GM21576 (cell line): ENCODE data around the gene QSOX2.

ENCODE experiments used
- ATAC-seq: cut with Tn5 transposase; IDR thresholded peaks from one replicate; pipeline ENCODE4 v1.9.1; 2021; ENCODE audit warnings: mild to moderate bottlenecking, moderate library complexity; ENCODE audit not compliant: unreplicated experiment

Gene QSOX2

DNA sequence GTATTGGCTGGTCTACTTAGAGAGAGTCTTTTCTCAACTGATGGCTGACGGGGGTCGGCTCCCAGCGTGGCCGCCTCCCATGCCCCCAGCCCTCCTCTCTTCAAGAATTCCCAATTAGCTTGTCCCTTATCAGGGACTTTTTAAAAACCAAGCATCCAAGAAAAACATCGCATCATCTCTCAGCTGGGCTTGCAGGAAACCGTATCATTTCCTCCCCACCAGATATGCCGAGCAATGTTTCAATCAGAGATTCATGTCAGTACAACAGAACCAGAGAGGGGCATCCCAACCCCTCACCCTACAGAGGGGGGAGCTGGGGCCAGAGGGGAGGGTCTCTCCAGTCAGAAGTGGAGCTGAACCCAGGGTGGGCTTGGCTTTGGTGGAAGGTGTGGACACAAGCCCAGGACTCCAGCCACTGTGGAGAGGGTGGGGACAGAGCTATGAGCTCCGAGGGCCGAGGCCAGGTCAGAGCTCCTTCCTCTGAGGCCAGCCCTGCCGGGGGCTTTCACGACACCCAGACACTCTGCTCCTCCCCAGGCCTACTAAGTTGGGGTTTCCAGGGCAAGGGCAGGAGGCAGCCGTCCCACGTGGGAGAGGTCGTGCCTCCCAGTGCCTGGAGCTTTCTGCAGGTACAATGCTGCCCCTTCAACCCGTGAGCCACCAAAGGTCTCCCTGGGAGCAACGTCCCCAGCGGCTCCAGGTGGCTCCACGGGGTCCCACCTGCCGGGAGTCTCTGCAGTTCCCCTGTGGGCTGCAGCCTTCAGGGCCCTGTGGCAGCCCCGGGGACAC lies 87.9 kb downstream of the QSOX2 start:
- no peak for ATAC-seq
